Stimulated activated naive CD8-positive, alpha-beta T cell treated with anti-CD3 and anti-CD28 coated beads, Interleukin-15, amount 100 ng/mL, for 72 hours (primary cell): ENCODE results near the gene AP1G1.
A peak's percentile ranks its signal among the peaks of the same experiment; 100 is the strongest.

ENCODE experiments used
- ATAC-seq: fragments of 150-1000 bp; cut with Tn5 transposase; 2 replicates; pipeline ENCODE4 v1.10.0; 2021; ENCODE audit warnings: mild to moderate bottlenecking, moderate library complexity
- DNase-seq, 2 donors: peaks; one replicate each; pipeline ENCODE4 v3.0.0; 2021 to 2022
- H3K27ac Mint-ChIP-seq, 2 donors: one replicate each; pipeline ENCODE4 v1.8.0; 2022; ENCODE audit warnings: mild to moderate bottlenecking in 2 of 2, mixed read lengths in 2 of 2, moderate library complexity in 2 of 2
- H3K27me3 Mint-ChIP-seq: one replicate; pipeline ENCODE4 v1.8.0; 2022; ENCODE audit warnings: mixed read lengths
- H3K4me1 Mint-ChIP-seq: one replicate; pipeline ENCODE4 v1.8.0; 2022; ENCODE audit warnings: mild to moderate bottlenecking, mixed read lengths
- H3K4me3 Mint-ChIP-seq, 2 donors: one replicate each; pipeline ENCODE4 v1.8.0; 2022; ENCODE audit warnings: mild to moderate bottlenecking in 2 of 2, mixed read lengths in 2 of 2, moderate library complexity in 1 of 2
- H3K9me3 Mint-ChIP-seq, 2 donors: one replicate each; pipeline ENCODE4 v1.8.0; 2022; ENCODE audit warnings: mixed read lengths in 2 of 2

Gene AP1G1

DNA sequence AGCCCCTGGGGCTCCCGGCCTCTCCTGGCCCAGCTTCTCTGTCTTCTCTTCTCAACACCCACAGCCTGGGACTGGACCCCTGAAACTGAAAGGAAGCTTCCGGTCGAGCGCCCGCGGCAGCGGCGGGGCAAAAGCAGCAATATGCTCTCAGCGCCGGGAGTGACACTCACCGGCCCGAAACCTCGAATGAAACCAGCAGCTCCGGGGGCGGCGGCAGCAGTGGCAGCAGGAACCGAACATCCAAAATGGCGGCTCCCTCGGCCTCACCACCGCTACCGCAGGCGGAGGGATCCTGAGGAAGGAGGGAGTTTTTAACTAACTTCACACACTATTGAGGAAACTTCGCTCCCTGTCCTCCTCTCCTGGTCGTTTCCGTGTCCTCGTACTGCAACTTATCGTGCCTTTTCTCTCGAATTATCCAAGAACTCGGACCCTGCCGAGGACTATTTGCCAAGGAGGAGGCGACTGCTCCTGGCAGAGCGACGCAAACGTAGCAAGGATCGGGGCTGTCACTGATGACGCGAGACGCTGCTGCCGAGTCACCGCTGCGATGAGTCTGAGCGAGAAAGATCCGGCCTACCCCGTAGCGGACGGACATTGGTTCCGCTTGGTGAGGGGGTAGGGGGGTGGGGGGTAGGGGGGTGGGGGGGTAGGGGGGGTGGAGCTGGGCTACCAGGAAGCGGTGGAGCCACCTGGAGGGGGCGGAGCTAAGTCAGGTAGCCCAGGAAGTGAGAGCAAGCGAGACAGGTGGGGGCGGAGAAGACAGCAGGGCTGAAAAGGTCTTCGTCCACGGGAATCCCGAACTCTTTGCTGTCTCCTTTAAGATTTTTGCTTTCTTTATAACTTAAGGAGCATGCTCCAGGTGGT is at the start of gene AP1G1:
AP1G1 (minus strand) TSS at position 242 of the 867 bp plus-strand sequence. CDS start 19,355 bp downstream, outside the sequence.
- peak within 1 kb of the TSS; percentile 97 to 100 for H3K4me3 Mint-ChIP-seq
- no peaks in the 10 kb centered on the region for H3K9me3 Mint-ChIP-seq
- DNase-seq (peak; percentile 92 to 95), ATAC-seq (peak; percentile 97)
- H3K27me3 Mint-ChIP-seq: no peaks in the 10 kb centered on the region
- H3K27ac Mint-ChIP-seq: peak within 1 kb of the TSS; percentile 100
- H3K4me1 Mint-ChIP-seq: peaks cover 41% of the 10 kb centered on the region

DNA sequence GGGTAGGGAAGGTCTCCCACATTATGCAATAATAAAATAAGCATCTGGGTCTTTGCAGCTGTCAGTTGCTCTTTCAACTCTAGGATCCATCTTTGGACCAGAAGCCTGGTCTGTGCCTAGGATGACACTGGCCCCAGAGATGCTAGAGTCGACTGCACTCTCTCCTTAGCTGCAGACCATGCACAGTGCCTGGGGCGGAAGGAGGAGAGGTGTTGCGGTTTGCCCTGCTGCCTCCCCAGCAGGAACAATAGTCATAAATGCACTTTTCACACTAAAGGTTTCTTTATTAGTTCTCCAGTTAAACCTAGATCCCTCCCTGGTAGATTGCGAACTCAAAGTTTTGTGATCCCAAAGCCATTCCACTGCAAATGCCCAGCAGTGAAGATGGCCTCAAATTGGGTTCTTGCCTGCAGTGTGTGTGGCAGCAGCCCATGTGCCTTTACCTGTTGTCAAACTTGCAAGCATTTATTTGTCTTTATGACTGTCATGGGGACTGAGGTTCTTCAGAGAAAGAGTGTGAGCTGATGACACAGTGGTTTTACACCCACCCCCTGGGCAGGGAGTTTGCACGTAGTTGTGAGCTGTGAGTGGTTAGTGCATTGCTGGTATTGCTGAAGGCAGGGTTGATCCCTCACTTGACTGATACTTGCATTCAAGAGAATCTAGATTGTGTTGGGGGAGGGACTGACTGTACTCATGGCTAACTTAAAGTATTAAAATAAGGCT is 47.5 kb upstream of the AP1G1 start:
- ATAC-seq (peak; percentile 77), DNase-seq (peak in 1 of 2 donors; percentile 21)
- H3K4me3 Mint-ChIP-seq: no peak overlapping the region
- H3K4me1 Mint-ChIP-seq: peaks cover 64% of the 10 kb centered on the region
- no peaks in the 10 kb centered on the region for H3K27me3 Mint-ChIP-seq
- H3K9me3 Mint-ChIP-seq: no peaks in the 10 kb centered on the region
- H3K27ac Mint-ChIP-seq: no peak overlapping the region

DNA sequence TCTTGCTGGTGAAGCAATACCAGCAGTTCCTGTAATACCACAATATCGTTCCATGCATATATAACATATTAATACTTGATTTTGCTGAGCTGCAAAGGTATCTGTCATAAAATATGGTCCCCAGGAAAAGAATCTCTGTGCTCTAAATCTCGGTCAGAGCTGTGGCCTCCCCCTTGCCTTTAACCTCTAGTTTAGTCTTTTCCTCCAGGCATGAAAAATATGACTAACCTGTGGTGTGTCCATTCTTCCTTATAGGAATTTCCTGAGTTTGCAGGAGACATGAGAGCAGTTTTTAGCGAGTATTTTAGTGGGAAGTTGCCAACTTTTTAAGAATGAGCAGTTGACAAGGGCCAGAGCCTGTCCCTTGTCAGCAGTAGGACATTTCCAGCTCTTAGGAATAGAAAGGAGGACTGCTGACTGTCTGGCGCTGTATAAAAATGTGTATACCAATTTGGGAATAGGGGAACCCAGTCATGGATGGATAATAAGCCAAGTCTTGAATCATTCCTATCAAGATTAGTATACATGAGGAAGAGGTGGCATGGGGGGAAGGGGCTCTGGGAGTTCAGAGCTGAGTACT is 45.8 kb upstream of the AP1G1 start:
- ATAC-seq (no peak), DNase-seq (no peak)
- Mint-ChIP-seq H3K27me3 (no peaks in the 10 kb centered on the region), H3K4me1 (peaks cover 60% of the 10 kb centered on the region), H3K4me3 (no peak overlapping the region), H3K27ac (no peak overlapping the region), H3K9me3 (no peaks in the 10 kb centered on the region)

DNA sequence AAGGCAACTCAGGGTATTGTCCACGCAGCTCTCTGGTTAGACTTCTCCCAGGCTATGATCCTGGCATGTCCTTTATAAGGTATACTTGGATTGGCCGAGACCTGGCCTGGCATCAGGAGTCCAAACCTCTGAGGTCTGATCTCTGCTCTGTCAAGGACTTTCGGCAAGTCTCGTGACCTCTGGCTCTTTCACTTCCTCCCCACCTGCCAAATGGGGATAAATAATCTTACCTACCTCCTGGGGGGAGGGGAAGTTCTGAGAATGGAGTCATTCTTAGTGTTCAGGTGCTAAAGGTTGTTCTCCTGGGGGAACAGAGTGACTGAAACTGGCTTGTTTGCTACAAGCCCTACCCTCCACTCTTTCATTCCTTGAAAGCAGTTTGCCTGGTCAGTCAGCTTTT is 44.8 kb upstream of the AP1G1 start:
- ATAC-seq (no peak), DNase-seq (no peak)
- Mint-ChIP-seq H3K9me3 (no peaks in the 10 kb centered on the region), H3K27me3 (no peaks in the 10 kb centered on the region), H3K4me1 (peaks cover 63% of the 10 kb centered on the region), H3K27ac (peak overlapping the region in 1 of 2 donors; percentile 29), H3K4me3 (no peak overlapping the region)

DNA sequence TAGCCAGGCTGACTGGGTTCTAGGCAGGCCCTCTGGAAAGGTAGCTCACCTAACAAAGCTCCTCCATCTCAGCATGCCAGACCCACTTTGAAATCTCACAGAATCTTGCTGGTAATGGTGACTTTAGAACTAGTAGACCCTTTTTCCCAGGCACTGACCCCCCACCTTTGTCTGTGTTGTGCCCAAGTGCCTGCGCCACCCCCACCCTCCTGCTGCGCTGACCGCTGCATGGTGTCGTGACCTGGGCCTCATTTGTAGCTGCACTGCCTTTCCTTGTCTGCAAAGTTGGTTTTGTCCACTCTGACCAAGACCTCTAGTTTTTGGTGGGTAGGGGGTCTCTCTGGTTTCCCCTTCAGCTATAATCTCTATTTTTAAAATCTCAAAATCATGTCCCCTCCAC is 43.9 kb upstream of the AP1G1 start:
- Mint-ChIP-seq H3K4me3 (no peak overlapping the region), H3K9me3 (no peaks in the 10 kb centered on the region), H3K27ac (no peak overlapping the region), H3K4me1 (peaks cover 69% of the 10 kb centered on the region), H3K27me3 (no peaks in the 10 kb centered on the region)
- ATAC-seq (no peak), DNase-seq (no peak)

DNA sequence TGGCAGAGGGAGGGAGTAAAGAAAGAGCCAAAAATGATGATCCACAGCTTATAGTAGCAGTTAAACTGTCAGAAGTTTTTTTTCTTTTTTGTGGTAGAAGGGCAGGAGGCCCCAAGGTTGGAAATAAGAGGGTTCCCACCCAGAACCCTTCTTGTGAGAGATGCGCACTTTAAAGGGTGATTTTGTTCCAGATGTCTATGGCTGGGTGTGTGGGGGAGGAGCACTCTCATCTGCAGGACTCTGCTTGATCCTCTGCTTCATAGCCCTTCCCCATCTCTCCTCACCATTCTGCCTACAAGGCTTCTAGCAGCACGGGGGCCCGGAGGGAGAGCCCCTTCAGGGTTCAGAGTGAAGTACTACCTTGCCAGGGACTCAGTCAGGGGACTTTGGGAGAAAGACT is 43.5 kb upstream of the AP1G1 start:
- no peak for ATAC-seq
- Mint-ChIP-seq H3K27me3 (no peaks in the 10 kb centered on the region), H3K4me3 (no peak overlapping the region), H3K9me3 (no peaks in the 10 kb centered on the region), H3K27ac (no peak overlapping the region), H3K4me1 (peaks cover 73% of the 10 kb centered on the region)
- DNase-seq: no peak

DNA sequence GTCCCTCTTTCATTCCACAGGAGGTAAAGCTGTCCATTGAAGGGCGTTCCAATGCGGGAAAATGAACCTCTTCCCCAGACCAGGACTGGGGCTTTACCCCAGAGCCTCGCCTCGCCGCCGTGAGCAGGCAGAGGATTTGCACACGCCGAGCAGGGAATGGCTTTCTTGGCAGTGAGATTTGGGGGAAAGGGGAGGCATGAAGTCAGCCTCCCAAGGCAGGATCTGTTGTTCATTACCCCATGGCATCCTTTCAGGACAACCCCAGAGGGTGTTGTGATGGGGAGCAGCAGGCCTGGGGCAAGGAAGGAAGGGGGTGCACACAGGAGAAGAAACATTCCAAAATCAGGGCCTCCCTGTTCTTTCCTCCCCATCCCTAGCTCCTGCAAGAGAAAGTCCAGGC is 43.1 kb upstream of the AP1G1 start:
- Mint-ChIP-seq H3K27ac (no peak overlapping the region), H3K4me3 (no peak overlapping the region), H3K9me3 (no peaks in the 10 kb centered on the region), H3K27me3 (no peaks in the 10 kb centered on the region), H3K4me1 (peaks cover 74% of the 10 kb centered on the region)
- no peak for DNase-seq
- ATAC-seq: no peak

DNA sequence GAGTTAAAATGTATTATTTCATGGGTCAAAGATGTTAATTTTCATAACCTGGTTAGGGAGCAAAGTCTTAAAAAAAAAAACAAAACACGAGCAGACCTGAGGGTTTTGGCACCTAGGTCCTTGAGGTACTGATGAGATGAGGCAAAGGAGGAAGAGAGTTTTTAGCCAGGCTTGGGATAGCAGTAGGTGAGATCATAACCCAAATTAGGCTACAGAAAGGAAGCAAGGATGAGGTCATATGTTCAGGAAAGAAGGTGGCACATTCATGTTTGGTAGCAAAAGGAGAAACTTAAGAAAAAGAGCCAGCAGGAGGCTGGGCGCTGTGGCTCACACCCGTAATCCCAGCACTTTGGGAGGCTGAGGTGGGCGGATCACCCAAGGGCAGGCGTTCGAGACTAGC is 40.0 kb upstream of the AP1G1 start:
- ATAC-seq: no peak
- Mint-ChIP-seq H3K27ac (no peak overlapping the region), H3K27me3 (no peaks in the 10 kb centered on the region), H3K4me1 (peaks cover 54% of the 10 kb centered on the region), H3K4me3 (no peak overlapping the region), H3K9me3 (no peaks in the 10 kb centered on the region)
- DNase-seq: no peak

DNA sequence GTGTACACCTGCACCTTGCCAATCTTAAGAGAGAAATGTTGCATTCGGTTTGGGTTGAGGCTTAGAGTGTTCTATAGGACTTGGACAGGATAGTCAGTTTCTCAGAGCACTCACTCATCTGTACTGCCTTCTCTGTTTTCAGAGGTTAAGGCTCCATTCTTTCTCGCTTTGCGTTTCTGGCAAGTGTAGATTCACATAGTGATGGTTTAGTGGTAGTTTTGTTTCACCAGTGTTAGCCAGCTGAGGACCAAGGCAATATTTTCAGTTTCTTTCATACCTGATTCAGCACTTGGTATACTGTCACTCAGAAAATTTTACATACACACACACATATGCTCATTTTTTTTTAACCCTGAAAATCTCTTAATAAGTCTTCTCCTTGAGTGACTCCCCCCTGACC is 38.5 kb upstream of the AP1G1 start:
- Mint-ChIP-seq H3K4me3 (peak overlapping the region; percentile 95), H3K27ac (no peak overlapping the region), H3K27me3 (no peaks in the 10 kb centered on the region), H3K4me1 (peaks cover 47% of the 10 kb centered on the region), H3K9me3 (no peaks in the 10 kb centered on the region)
- ATAC-seq (no peak), DNase-seq (no peak)

DNA sequence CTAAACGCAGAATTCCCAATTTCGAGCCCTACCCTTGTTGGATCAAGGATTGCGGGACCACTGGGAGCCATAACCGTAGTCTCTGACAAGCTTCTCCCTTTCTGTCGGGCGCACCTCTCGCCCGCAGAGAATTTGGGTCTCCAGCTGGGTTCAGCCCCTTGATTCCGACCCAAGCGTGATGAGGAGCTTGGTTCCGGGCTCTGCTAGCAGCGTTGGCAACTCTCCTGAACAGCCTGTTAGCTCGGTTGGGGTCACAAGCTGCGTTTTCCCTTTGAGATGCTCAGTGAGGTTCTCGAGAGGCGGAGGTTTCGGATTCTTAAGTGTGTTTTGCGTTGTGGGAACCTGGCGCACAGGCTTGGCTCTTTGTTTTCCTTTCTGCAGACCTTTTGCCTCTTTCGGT is 37.8 kb upstream of the AP1G1 start:
- H3K9me3 Mint-ChIP-seq: no peaks in the 10 kb centered on the region
- DNase-seq (peak; percentile 14 to 15), ATAC-seq (no peak)
- peaks cover 45% of the 10 kb centered on the region for H3K4me1 Mint-ChIP-seq
- peak overlapping the region; percentile 95 for H3K4me3 Mint-ChIP-seq
- peak overlapping the region; percentile 84 to 96 for H3K27ac Mint-ChIP-seq
- no peaks in the 10 kb centered on the region for H3K27me3 Mint-ChIP-seq

DNA sequence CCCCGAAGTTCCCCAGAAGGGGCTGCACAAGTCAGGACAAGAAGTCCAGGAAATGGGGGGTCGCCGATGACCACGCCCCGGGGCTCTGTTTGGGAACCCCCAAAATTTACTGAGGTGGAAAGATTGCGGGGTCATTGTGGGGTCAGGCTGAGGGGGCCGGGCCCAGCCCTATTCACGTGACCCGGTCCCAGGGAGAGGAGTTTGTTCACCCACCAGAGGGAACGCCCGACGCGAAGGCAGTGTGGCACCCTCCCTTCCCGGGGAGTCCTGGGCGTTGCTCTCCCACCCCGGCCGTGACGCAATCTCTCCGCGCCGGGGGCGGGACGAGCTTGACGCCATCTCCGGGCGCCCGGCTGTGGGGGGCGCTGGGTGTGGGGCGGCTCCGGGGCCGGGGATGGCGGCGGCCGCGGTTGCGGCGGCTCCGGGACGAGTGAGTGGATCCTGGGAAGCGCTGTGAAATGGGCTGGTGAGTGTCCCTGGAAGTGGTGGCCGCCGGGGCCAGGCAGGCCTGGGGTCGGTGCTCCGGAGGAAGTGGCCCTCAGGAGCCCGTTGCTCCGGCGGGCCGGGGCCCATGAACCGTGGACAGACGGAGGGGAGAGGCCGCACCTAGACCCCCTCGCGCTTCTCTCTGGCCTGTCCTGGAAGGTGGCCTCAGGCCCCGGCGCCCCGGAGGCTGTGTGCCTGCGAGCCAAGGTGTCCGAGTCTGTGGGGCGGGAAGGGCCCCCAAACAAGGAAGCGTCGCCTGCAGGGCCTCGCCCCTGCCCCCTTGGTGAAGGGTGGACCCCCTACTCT is 37.2 kb upstream of the AP1G1 start, which contains the start of gene ATXN1L:
ATXN1L (plus strand) TSS at position 338 of the 792 bp plus-strand sequence. CDS start 3,765 bp downstream, outside the sequence.
- Mint-ChIP-seq H3K4me1 (peaks cover 43% of the 10 kb centered on the region), H3K27ac (peak within 1 kb of the TSS; percentile 96 to 97), H3K27me3 (no peaks in the 10 kb centered on the region)

DNA sequence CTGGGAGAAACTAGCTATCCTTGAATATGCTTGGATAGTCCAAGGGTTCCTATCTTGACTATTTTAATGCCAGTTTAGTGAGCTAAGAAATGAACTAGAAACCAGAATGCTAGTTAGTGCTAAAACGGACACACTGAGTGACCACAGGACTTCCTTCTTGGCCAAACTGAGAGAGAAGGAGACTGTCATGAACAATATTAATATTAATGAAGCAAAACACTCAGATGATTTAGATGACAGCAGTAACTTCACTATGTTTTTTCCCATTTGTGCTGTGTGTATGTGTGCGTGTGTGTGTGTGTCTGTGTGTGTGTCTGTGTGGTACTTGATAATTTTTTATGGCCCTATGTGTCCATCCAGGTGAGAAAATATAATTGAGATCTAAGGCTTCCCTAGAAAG is 34.9 kb upstream of the AP1G1 start:
- Mint-ChIP-seq H3K27me3 (no peaks in the 10 kb centered on the region), H3K4me3 (no peak overlapping the region), H3K4me1 (peaks cover 39% of the 10 kb centered on the region), H3K27ac (no peak overlapping the region), H3K9me3 (no peaks in the 10 kb centered on the region)
- ATAC-seq (no peak), DNase-seq (no peak)

More for the DNA sequence above, 37.2 kb upstream of the AP1G1 start, which contains the start of gene ATXN1L:
- ATAC-seq (peak; percentile 92), DNase-seq (peak; percentile 94)
- Mint-ChIP-seq H3K9me3 (no peaks in the 10 kb centered on the region), H3K4me3 (peak within 1 kb of the TSS; percentile 95)

DNA sequence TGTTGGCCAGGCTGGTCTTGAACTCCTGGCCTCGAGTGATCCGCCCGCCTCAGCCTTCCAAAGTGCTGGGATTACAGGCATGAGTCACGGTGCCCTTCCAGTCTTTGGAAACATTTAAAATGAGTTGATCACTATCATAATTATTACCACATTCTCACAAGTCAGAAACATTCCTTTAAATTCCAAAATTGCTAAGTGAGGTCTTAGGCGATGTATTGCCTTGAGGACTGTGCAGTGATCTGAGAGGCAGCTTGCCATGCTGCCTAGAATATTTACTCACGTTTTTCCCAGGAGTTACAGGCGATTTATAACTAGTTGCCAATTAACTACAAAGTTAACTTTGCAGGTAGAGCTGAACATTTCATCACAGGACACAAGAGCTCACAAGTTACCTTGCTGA is 31.4 kb upstream of the AP1G1 start:
- H3K27me3 Mint-ChIP-seq: no peaks in the 10 kb centered on the region
- H3K27ac Mint-ChIP-seq: no peak overlapping the region
- H3K9me3 Mint-ChIP-seq: no peaks in the 10 kb centered on the region
- peaks cover 15% of the 10 kb centered on the region for H3K4me1 Mint-ChIP-seq
- no peak for ATAC-seq
- no peak for DNase-seq
- no peak overlapping the region for H3K4me3 Mint-ChIP-seq

DNA sequence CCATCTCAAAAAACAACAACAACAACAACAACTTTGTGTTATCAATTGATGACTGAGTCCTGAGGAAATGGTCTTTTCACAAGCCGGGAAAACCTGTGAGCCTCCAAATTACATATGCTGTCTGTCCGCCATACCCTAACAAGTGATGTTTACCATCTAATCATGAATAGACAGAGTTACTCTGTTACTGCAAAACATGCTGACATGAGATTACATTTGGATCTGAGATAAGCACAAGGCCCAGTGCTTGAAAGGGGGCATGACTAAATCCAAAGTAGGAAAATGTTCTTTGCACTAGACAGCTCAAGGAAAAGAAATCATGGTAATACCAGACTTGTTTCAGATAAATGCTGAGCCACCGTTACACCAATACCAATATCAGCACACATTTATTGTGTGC is 28.5 kb upstream of the AP1G1 start:
- H3K27ac Mint-ChIP-seq: no peak overlapping the region
- no peak for DNase-seq

DNA sequence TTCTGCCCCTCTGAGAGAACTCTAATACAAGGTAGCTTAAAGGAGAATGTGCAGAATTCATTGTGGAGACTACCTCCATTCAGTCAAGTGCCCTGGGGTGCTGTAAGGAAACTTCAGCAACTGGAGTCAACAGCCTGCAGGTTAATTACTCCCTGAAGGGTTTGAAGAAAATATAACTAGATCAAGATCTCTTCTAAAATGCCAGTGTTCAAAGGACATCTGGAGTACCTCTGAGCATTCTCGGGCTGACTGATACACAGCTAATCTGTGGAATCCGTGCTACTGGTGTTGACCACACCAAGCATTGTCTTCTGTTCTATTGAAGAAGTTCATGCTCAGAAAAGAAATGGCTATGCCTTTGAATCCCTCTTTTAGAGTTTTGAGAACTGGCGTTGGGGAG is 25.7 kb upstream of the AP1G1 start:
- Mint-ChIP-seq H3K4me1 (no peaks in the 10 kb centered on the region), H3K27ac (no peak overlapping the region), H3K4me3 (no peak overlapping the region), H3K27me3 (no peaks in the 10 kb centered on the region), H3K9me3 (no peaks in the 10 kb centered on the region)
- DNase-seq (no peak), ATAC-seq (no peak)

More for the DNA sequence above, 28.5 kb upstream of the AP1G1 start:
- Mint-ChIP-seq H3K4me3 (no peak overlapping the region), H3K27me3 (no peaks in the 10 kb centered on the region), H3K9me3 (no peaks in the 10 kb centered on the region), H3K4me1 (peaks cover 5% of the 10 kb centered on the region)
- ATAC-seq: no peak
